ENCODE measurements around the gene SRSF12.

SRSF12 gene

DNA sequence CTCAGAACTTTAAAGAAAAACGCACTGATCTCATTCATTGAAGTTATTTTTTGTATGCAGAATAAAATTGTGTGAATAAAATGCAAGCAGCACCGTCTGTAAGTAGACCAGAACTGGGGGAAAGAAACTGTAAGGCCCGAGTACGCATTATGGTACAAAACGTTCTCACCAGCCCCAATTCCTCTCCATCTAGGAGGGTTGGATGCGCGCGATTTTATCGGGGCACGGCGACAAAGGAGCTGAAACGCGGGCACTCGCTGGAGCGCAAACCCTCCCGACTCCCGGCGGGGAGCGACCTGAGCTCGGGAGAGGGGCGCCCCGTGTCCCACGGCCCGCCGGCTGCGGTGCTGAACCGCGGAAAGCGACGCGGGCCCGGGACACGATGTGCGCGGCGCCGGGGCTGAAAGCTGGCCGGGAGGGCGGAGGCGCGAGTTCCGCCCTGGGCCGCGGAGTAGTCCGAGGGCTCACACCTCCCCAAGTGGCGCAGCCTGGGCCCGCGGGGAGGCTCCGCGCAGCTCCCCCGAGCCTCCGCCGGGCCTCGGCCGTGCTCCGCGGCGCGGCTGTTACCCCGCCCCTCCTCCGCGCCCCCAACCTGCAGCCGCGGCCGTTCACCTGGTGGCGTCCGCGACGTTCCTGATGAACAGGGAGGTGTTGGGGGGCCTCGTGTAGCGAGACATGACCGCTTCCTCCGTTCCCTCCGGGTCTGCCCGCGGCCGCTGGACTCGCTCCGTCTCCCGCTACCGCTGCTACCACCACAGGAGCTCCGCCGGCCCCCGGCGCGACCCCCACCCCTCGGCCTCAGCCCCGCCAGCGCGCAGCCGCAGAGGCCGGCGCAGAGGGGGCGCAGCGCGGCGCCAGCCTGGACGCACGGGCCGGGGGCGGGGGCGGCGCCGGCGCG lies at the start of gene SRSF12:
SRSF12 (minus strand) TSS at position 861 of the 898 bp plus-strand sequence; CDS start at position 677, 184 bp downstream.
- intact Hi-C loops (cut with DNase I), result loop anchor here (5.0 kb wide), 2 partner anchors 35 to 125 kb away; partner anchors contain the start of gene PNRC1
- peak in 8 of 10 donors; percentile 13 to 87 (median 31) for DNase-seq

DNA sequence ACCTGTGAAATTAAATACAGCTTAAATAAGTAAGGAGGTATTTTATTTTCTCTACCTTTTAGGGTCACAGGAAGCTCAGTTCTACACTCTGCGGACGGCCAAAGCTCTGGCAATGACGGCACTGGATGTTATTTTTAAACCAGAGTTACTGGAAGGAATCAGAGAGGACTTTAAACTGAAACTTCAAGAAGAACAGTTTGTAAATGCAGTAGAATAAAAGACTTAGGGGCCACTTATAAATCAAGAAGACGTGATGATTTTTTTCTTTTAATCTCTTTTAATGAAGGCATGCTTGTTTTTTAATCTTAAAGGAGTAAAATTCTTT lies 44.1 kb upstream of the SRSF12 start:
- intact Hi-C loops (cut with DNase I), result no loop called here
- DNase-seq, result no peak

DNA sequence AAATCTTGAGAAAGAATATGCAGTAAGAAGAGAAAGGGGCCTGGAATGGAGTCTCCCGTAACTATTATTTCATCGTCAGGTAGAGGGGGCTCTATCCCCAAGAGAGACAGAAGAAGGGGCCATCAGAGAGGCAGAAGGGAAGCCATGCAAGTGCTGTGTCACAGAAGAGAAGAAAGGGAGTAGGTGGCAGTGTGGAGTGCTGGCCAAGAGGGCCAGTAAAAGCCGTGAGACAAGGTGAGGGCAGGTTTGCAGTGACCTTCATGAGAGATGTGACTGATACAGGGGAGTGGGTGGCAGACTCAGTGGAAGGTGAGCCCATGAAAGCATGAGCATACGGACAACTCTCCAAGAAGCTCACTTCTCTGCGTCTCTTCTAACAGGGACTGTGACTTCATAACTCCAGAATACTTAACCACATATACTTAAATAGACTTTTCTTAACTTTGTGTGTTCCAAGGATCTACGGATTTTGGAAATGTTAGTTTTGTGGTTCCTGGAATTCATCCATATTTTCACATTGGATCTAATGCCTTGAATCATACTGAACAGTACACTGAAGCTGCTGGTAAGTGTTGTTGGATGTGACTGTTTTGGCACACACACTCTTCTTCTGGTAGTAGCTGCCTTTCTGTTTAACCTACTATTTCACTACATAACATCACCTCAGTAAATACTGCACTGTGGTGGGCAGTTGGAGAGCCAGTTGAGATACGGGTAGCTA lies 43.6 kb upstream of the SRSF12 start:
- intact Hi-C loops (cut with DNase I), result no loop called here
- no peak for DNase-seq

GRCh38 chr6:89160331-89161092 lies 42.6 kb upstream of the SRSF12 start:
- no peak for DNase-seq
- intact Hi-C loops (cut with DNase I), result no loop called here

DNA sequence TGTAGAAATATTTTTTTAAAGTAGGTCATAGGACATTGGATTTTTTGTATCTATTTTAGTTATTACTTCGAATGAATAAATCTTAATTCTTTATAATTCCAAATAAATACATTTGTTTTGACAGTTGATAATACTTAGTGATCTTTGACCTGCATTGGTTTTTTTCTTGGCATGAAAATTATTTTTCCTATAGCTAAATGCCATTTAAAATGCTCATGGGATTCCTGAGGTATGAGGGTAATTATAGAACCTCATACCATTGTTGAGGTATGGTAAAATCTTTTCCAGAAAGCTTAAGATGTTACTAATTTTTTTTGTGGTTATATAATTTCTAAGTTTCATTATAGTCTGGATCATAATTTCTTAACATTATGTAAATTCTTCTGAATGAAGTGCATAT lies 36.3 kb upstream of the SRSF12 start:
- no peak for DNase-seq
- intact Hi-C loops (cut with DNase I), result no loop called here

DNA sequence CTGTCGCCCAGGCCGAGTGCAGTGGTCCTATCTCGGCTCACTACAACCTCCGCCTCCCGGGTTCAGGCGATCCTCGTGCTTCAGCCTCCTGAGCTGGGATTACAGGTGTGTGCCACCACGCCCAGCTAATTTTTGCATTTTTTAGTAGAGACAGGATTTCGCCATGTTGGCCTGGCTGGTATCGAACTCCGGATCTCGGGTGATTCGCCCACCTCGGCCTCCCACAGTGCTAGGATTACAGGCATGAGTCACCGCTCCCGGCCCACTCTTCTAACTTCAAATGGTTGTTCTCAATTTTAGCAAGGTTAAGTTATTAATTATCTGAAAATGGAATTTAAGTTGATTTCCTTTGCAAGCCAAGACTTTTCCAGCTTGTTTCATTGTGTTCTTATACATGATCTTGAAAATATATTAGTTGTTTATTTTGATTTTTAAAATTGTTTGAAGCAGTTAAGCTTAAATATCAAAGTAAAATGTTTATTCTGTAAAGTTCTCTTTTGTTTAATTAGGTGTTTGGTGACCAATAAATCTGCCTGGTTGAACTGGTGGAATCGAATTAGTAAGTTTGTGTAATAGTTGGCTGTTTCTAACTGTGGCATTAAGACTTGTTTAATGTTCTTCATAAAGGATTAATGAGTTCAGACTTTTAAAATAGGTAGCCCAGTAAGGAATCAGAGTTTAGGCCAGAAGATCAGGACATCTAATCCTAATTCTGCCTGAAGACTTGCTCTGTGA lies 30.3 kb upstream of the SRSF12 start:
- intact Hi-C loops (cut with DNase I), result no loop called here
- DNase-seq, result no peak

DNA sequence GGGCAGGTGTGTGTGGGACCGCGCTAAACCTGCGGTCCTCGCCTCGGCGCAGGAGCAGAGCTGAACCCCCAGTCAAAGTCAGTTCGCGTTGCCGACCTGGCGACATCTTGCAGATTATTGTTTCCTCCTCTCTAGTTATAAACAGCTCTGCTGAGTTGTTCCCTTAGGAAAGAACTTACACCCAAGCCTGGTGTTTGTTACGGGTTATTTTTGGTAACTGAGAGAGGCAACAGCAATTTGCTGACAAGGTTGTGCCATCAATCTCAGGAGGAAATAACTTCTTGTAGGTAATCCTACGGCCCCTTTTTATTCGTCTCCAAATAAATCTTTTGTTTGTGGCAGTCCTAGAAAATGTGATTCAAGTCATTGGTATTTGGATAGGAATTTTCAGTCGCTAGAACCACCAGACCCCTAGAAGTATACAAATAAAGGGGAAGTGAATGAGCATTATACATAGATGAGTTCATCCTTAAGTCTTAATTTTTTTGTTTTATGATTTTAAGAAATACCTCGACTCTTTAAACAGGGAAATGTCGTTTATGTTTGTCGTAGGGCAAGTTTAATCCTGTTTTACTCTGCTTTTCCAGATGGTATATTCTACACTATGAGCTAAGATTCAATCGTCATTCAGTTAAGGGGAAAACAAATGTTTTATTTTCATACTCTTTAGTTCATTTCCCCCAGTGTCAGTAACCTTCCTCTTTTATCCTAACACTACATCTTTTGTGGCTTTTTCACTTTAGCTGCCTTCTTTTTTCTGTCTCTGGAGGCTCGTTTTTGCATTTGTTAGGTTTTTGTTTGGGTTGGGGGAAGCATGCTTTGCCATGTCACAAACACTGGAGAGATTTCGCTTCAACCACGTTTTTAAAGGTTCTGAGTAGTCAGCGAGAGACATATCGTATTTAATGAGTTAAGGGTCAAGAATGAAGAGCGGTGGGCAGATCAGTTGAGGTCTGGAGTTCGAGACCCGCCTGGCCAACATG lies 29.1 kb upstream of the SRSF12 start:
- DNase-seq, result peak in 2 of 10 donors; percentile 6 to 24
- intact Hi-C loops (cut with DNase I), result loop anchor here (2.0 kb wide), 1 partner anchor 64 kb away; no protein-coding TSS in a partner anchor

- DNase-seq, result peak; percentile 32 to 93 (median 50)
- intact Hi-C loops (cut with DNase I), result loop anchor here (2.0 kb wide), 1 partner anchor 63 kb away; no protein-coding TSS in a partner anchor
These were observed 28.3 kb upstream of the SRSF12 start, which contains the start of gene PM20D2 for GRCh38 chr6:89145956-89146717. PM20D2 (plus strand) TSS chr6:89146055; CDS start chr6:89146145, 90 bp downstream.

DNA sequence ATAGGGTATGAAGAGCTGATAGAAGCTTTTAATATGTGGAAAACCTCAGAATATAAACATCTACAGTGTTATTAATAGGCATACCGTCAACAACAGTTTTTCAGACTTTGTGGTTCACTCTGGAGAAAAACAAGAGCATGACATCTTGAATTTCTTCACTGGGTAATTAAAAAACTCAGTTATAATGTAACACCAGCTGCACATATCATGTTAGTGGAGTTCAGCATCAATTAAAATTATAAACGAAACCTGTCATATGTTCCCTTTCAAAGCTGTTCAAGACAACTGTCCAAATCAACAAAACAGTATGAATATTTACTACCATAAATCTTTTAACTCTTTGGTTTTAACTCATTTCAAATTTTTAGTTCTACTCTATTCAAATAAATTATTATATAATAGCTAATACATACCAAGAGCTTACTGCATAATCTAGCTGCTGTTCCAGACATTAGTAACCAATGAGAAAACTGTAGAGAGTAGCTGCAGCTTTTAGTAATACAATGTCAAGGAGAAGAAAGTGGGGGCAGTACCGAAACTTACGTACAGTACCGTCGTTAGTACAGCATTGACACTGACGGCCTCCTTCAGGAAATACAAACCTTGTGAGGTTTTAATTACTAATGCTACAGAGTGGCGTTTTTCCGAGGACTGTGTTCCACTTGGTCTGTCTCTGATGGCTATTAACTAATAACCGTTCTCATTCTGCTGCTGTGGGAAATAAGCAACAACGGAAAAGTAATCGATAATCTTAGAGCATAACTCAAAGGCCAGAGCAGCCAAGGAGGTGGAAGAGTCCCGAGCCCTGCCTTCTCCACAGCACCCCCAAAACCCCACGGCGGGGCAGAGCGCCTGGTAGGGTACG lies 27.5 kb upstream of the SRSF12 start:
- intact Hi-C loops (cut with DNase I), result no loop called here
- DNase-seq, result no peak

DNA sequence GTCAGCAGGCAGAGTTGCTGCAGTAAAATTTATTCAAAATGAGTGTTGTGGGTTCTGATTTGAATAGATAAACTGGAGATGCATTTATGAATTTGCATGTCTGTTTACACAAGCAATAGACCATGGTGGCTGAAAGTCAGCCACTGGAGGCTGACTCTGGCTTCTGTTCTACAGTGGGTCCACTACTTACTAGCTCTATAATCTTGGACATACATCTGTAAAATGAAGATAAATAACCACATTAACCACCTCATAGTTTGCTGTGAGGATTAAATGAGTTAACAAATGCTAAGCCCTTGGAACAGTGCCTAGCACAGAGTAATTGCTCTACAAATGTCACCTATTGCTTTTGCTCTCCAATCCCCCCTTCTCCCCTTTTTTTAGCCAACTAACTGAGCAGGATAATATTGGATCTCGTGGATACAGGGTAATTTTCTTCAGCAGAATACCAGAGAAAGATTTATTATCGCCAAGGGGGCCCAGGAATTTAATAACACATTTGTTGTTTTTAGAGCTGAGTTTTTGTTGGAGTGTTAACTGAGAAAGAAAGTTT lies 26.6 kb upstream of the SRSF12 start:
- no peak for DNase-seq
- intact Hi-C loops (cut with DNase I), result no loop called here

DNA sequence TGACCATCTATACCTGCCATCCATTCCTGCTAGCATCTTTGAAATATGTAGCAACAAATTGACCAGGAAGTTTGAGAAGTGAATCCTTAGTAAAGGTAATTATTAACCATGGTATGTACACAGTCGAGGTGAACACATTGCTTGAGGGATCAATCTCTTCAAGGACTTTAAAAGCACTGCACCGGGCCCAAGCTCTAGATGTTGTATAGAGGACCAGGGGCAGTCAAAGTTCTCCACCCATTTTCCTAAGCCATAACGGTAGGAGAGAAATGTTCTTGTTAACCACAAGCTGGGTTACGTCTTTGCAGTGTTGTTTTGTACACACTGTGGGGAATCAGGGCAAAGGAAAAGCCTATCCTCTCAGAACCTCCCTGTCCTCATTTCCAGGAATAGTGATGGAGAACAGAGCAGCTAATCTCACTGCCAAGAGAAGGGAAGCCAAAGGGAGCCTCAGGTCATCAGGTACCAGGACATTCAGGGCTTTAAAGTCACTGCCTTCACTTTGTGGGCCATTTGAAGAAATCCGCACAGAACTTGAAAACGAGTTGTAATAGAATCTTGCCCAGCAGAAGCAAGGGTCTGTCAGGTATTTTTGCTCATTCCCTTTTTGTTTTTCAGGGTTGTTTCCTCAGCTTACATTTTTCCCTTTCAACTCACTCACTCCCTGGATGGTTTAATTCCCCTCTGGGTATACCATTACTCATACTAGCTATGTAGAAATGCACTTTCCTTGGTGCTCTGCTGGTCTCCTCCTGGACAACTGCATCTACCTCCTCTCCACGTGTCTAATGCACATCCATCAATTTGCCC lies 22.7 kb upstream of the SRSF12 start:
- no peak for DNase-seq
- intact Hi-C loops (cut with DNase I), result no loop called here

GRCh38 chr6:89139509-89140346 lies 21.9 kb upstream of the SRSF12 start:
- intact Hi-C loops (cut with DNase I), result no loop called here
- DNase-seq, result no peak

DNA sequence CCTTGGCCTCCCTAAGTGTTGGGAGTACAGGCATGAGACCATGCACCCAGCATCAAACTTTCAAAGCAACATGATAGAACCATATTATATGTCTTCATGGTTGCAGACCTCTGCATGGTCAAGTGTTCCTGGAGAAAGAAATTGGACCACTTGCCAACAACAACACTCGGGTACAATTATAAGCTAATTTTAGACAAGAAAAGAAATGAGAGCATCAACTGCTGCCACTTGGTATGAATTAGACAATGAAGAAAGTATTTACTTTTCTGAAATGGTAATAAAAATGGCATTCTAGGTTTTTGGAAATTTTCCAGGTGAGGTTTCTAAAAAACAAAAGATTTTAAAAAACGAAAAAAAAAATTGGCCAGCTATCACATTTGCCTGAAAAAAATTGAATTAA lies 20.3 kb upstream of the SRSF12 start:
- no peak for DNase-seq
- intact Hi-C loops (cut with DNase I), result no loop called here

DNA sequence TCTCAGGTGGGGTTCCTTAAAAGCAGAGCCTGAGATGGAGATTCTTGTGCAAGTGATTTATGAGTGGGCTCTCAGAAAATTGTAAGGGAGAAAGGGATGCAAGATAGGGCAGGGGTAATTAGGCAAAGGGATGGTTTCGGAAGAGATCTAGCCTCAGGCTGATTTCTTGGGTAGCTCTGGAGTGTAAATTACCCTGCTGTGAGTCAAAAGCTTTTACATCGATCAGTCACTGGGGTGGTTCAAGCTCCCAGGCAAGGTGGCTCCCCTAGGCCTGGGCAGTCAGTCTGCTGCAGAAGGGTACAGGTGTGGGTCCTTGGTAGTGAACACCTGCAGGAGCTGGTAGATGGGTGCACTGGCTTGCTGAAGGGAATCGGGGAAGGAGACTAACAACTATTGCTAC lies 16.9 kb upstream of the SRSF12 start:
- DNase-seq, result no peak
- intact Hi-C loops (cut with DNase I), result no loop called here

DNA sequence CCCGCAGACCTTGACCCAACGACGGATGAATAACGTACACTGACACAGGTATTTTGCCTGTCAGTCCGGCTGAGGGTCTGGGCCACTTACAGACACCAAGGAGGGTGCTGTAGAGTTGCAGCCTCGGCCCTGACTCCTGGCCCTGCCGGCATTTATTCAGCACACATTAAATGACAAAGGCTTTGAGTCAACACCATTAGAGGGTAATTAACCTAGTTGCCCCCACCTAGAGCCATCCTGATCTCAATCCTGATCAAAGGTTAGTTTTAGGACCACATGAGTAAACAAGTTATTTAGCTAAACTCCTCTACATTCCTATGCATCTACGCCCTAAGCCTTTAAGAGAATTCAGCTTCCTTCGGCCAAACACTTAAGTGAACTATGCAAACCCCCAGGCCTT lies 16.1 kb upstream of the SRSF12 start:
- intact Hi-C loops (cut with DNase I), result no loop called here

More for the DNA sequence above, 16.1 kb upstream of the SRSF12 start:
- DNase-seq, result no peak
